HG03196 (cell line): ENCODE measurements around the gene KCTD11.

Source experiments
- ATAC-seq: cut with Tn5 transposase; IDR thresholded peaks from one replicate; pipeline ENCODE4 v1.9.1; 2021; ENCODE audit not compliant: unreplicated experiment

The KCTD11 gene

DNA sequence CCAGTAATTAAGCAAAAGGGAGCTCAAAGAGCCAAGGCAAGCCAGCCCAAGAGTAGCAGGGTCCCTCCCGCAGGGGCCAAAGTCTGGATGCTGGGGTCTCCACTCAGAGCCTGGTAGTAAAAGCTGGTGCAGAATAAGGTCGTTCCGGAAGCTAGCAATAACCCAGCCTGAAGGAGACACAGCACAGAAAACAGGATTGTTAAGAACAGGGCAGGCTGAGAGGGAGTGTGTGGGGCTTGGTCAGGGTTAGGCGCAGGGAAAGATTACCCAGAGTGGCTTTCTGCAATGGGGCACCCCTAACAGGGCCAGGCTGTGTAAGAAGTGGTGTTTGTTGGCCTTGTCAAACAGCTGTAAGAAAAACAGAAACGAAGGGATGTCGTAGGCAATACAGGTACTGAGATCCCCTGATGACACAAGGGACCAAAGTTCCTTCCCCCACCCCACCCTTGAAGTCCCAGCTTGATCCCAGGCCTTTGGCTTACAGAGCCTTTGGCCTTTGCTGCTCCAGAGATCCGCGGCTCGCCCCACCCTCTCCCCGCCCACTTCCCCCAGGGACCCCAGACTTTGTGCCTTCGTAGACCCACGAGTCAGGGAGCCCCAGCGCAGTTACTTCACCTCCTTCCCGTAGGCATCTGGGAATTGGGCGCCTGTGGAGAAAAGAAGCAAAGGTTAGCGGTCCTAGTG lies 51.2 kb downstream of the KCTD11 start:
- peak; percentile 15 for ATAC-seq

- ATAC-seq: peak; percentile 5
These were observed 51.7 kb downstream of the KCTD11 start for GRCh38 chr17:7403727-7403976.

DNA sequence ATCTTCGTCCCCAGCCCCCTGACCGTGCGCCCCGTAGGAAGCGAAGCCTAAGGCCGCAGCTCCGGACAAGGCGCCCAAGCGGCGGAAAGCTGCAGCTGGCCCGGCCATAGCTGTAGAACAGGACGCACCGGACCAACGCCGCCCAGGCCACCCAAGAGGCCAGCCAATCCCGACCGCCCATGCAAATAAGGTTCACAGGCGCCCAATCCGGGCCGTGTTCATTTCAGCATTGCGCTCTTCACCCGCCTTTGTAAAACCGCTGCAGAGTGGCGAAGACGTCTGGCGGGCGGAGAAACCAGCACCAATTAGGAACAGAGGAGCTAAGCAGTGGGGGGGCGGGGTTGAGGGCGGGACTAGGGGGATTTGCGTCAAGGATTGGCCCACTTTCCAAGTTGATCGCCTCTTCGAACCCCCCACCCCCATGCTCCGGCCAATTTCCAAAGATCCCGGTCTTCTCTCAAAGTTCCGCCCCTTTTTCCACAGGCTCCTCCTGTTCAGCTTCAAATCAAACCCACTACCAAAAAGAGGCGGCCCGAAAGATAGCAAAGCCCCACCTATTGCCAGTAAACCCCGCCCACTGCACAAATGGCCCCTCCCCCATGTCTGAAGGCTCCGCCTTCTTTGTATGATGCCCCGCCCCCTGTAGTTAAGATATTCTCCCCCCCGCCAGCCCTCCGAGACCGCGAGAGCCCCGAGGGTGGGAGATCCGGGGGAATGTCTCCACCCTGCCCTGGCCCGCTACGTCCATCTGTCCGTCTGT lies 52.2 kb downstream of the KCTD11 start, which contains the start of gene TMEM256:
Gene TMEM256 (minus strand): TSS at position 121 of the 760 bp plus-strand sequence. CDS start 13 bp downstream, at position 108.
- ATAC-seq: peak; percentile 82
